ENCODE data around the gene CNP.
"Not testable (repeated sequence)": the region's sequence is repeated elsewhere in the genome, so short reads cannot be mapped to it uniquely, and the experiment has no call there.

CNP gene

DNA sequence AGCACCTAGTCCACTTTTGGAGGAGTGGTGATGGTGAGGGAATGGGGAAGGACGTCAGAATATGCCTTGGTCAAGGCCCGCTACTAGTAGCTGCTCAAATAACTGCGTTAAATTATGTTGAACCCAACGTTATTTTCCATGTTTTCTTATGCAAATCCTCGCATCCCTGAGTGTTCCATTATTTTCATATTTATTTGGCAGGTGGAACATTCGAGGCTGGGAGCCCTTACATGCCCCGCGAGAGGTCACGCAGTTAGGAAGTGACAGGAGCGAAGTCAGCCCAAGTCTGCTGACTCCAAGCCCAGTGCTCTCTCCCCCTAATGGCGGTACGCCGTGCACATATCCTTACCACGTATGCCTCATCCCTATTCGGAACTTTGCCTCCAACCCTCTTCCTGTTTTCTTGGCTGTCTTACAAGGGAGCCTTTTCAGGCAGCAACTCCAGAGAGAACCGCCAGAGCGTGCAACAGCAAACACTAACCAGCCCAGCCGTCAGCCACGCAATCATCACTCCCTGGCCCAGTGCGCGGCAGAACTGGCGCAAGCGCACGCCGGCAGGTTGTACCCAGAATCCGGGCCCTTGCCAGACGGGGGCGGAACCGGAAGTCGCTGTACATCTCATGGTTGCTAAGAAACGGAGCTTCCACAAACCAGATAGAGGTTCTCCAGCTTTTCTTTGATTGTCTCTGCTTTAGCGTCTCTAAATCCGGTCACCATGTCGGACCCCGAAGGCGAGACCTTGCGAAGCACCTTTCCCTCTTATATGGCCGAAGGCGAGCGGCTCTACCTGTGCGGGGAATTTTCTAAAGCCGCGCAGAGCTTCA lies 36.4 kb upstream of the CNP start, which contains the start of gene ODAD4:
Gene ODAD4 (plus strand): TSS at position 609 of the 824 bp plus-strand sequence. CDS start 107 bp downstream, at position 716.
- TF ChIP-seq TAF1 (IDR thresholded peaks at IDR 0.05; ENCODE audit: borderline replicate concordance, low read depth, low read length) (peak; percentile 41; the same call in 1 of the 2 replicates), POLR2AphosphoS5 (IDR thresholded peaks at IDR 0.05; ENCODE audit: low read depth, low read length) (peak; percentile 91), POLR2A (IDR thresholded peaks at IDR 0.05; ENCODE audit: low read depth, low read length) (peak; percentile 90)
- DNase-seq (ENCODE audit: insufficient read length) (peak; percentile 89), FAIRE-seq (peak; percentile 92)

- not testable (repeated sequence) for DNase-seq (ENCODE audit: insufficient read length); FAIRE-seq
These were observed 35.8 kb upstream of the CNP start for GRCh38 chr17:41930833-41931156.

DNA sequence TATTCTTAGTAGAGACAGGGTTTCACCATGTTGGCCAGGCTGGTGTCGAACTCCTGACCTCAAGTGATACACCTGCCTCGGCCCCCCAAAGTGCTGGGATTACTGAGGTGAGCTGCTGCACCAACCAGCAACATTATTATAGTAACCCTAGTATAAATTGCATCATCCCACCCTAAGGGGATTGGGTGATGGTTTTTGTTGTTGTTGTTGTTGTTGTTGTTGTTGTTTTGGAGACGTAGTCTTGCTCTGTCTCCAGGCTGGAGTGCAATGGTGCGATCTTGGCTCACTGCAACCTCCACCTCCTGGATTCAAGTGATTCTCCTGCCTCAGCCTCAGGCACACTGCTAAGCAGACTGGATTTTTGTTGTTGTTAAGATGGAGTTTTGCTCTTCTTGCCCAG lies 34.9 kb upstream of the CNP start:
- DNase-seq (ENCODE audit: insufficient read length); FAIRE-seq: not testable (repeated sequence)

- no peak for DNase-seq (ENCODE audit: insufficient read length)
- no peak for FAIRE-seq
- TF ChIP-seq POLR2AphosphoS5 (IDR thresholded peaks at IDR 0.05; ENCODE audit: low read depth, low read length) (no peak), TAF1 (IDR thresholded peaks at IDR 0.05; ENCODE audit: borderline replicate concordance, low read depth, low read length) (no peak), POLR2A (IDR thresholded peaks at IDR 0.05; ENCODE audit: low read depth, low read length) (no peak)
These were observed 33.7 kb upstream of the CNP start for GRCh38 chr17:41932816-41933389.

DNA sequence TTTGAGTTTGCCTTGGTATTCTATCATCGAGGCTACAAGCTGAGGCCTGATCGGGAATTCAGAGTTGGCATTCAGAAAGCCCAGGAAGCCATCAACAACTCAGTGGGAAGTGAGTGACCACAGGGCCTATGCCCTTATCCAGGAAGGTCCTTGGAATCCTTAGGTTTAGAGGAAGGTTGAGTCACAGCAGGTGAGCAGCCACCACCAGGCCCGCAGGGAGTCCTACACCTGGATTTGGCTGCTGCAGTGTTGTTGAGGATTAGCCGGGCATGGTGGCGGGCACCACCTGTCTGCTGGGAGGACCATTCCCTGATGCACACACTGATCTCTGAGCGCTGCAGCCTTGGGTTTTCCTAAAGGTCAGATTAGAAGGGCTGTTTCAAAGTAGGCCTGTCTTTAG lies 31.0 kb upstream of the CNP start:
- FAIRE-seq (no peak), DNase-seq (ENCODE audit: insufficient read length) (no peak)
- no peak for TF ChIP-seq POLR2AphosphoS5 (IDR thresholded peaks at IDR 0.05; ENCODE audit: low read depth, low read length)
- TF ChIP-seq POLR2A (IDR thresholded peaks at IDR 0.05; ENCODE audit: low read depth, low read length) = no peak

DNA sequence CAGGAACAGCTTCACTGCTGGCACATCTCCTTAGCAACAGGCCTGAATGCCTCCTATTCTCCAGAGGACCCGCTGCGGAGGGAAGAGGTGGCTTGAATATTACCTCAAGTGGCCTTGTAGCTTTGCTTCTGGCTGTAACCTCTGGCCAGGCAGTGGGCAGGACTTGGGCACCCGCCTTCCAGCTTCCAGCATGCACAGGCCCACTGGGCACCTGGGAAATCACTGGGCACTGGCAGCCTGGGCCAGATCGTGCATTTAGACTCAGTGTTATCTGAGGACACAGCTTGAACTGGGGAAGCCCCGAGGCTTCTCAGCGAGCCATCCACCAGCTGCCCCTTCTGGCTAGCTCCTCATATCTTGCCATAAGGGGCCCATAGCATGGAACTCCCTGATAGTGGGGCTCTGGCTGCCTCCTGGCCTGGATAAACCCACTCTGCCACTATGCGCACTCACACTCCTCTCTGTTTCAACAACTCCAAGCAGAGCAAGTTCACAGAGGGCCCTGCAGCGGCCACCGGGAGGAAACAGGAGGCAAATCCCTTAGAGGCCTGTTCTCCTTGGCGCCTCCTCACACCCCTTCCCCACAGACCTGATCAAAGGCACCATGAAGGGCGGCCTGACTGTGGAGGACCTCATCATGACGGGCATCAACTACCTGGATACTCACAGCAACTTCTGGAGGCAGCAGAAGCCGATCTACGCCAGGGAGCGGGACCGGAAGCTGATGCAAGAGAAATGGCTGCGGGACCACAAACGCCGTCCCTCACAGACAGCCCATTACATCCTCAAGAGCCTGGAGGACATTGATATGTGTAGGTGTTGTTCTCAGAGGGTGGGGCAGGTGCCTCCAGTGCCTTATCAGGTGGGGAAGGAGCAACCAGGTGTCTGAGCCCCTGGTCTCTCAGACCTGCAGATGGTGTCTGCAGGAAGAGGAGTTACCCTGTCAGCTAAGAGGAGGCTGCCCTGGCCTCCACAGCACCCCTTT lies 28.3 kb upstream of the CNP start:
- DNase-seq (ENCODE audit: insufficient read length) (no peak), FAIRE-seq (no peak)
- TF ChIP-seq TAF1 (IDR thresholded peaks at IDR 0.05; ENCODE audit: borderline replicate concordance, low read depth, low read length) (no peak), POLR2A (IDR thresholded peaks at IDR 0.05; ENCODE audit: low read depth, low read length) (no peak), POLR2AphosphoS5 (IDR thresholded peaks at IDR 0.05; ENCODE audit: low read depth, low read length) (no peak)

- TF ChIP-seq POLR2A (IDR thresholded peaks at IDR 0.05; ENCODE audit: low read depth, low read length) (no peak), POLR2AphosphoS5 (IDR thresholded peaks at IDR 0.05; ENCODE audit: low read depth, low read length) (no peak), TAF1 (IDR thresholded peaks at IDR 0.05; ENCODE audit: borderline replicate concordance, low read depth, low read length) (no peak)
- no peak for DNase-seq (ENCODE audit: insufficient read length)
- no peak for FAIRE-seq
These were observed 27.4 kb upstream of the CNP start for GRCh38 chr17:41939044-41939692.

- FAIRE-seq (no peak), DNase-seq (ENCODE audit: insufficient read length) (no peak)
- no peak for TF ChIP-seq POLR2A (IDR thresholded peaks at IDR 0.05; ENCODE audit: low read depth, low read length)
- no peak for TF ChIP-seq POLR2AphosphoS5 (IDR thresholded peaks at IDR 0.05; ENCODE audit: low read depth, low read length)
- no peak for TF ChIP-seq TAF1 (IDR thresholded peaks at IDR 0.05; ENCODE audit: borderline replicate concordance, low read depth, low read length)
These were observed 26.9 kb upstream of the CNP start for GRCh38 chr17:41939693-41940090.

DNA sequence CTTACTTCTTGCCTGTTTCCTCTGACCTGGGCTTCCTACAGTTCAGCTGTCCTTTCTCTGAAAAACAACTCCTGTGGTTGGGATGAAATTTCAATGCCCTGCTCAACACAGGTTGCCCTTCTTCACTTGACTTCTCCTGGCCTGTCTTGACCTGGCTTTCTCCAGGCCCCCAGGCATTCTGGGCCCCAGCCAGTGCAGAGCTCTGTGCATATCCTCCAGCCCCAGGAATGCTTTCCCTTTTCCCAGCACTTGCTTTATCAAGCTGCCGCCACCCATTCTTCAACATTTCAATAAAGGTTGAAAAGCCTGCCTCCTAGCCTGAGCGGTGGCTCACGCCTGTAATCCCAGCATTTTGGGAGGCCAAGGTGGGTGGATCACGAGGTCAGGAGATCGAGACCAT lies 25.4 kb upstream of the CNP start:
- DNase-seq (ENCODE audit: insufficient read length) (no peak), FAIRE-seq (no peak)
- TF ChIP-seq TAF1 (IDR thresholded peaks at IDR 0.05; ENCODE audit: borderline replicate concordance, low read depth, low read length) (no peak), POLR2A (IDR thresholded peaks at IDR 0.05; ENCODE audit: low read depth, low read length) (no peak), POLR2AphosphoS5 (IDR thresholded peaks at IDR 0.05; ENCODE audit: low read depth, low read length) (no peak)

GRCh38 chr17:41942626-41943373 lies 23.8 kb upstream of the CNP start:
- no peak for FAIRE-seq
- no peak for DNase-seq (ENCODE audit: insufficient read length)
- no peak for TF ChIP-seq TAF1 (IDR thresholded peaks at IDR 0.05; ENCODE audit: borderline replicate concordance, low read depth, low read length)
- no peak for TF ChIP-seq POLR2AphosphoS5 (IDR thresholded peaks at IDR 0.05; ENCODE audit: low read depth, low read length)
- no peak for TF ChIP-seq POLR2A (IDR thresholded peaks at IDR 0.05; ENCODE audit: low read depth, low read length)

DNA sequence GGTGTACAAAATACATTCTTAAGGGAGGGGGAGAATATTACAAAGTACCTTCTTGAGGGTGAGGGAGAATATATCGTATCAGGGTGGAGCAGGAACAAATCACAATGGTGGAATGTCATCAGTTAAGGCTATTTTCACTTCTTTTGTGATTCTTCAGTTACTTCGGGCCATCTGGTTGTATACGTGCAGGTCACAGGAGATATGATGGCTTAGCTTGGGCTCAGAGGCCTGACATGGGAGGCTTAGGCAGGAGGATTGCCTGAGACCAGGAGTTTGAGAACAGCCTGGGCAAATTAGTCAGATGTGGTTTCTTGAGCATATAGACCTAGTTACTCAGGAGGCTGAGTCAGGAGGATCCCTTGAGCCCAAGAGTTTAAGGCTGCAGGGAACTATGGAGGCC lies 23.1 kb upstream of the CNP start:
- FAIRE-seq (no peak), DNase-seq (ENCODE audit: insufficient read length) (no peak)
- TF ChIP-seq POLR2A (IDR thresholded peaks at IDR 0.05; ENCODE audit: low read depth, low read length) (no peak), TAF1 (IDR thresholded peaks at IDR 0.05; ENCODE audit: borderline replicate concordance, low read depth, low read length) (no peak), POLR2AphosphoS5 (IDR thresholded peaks at IDR 0.05; ENCODE audit: low read depth, low read length) (no peak)

Data from GM12892 (cell line).